Activated CD8-positive, alpha-beta T cell treated with anti-CD3 and anti-CD28 coated beads, Interleukin-2, amount 10 ng/mL, durations not matched to agents 7 days and 5 days (primary cell): ENCODE results near the gene FCER1G. TPM values are rescaled to one million over a fixed set of nuclear protein-coding genes. Genes with fewer than 3 reads are reported as not detected.

Source experiments
- ATAC-seq: fragments of 150-1000 bp; cut with Tn5 transposase; one replicate; pipeline ENCODE4 v1.10.0; 2021; ENCODE audit warnings: moderate library complexity
- CTCF ChIA-PET: fragments of 350-600 bp; sonication (Branson Sonifier 250); formaldehyde crosslinking; loops from one replicate; lab custom pipeline; 2021; ENCODE audit warnings: antibody characterized with exemption; lab: Charles Lee
- POLR2A ChIA-PET: fragments of 350-600 bp; sonication (Branson Sonifier 250); formaldehyde crosslinking; loops from one replicate; lab custom pipeline; 2021; ENCODE audit warnings: antibody characterized with exemption; lab: Charles Lee
- DNase-seq: peaks from one replicate; pipeline ENCODE4 v3.0.0-alpha.2; 2020
- H3K27ac Mint-ChIP-seq: one replicate; pipeline ENCODE4 v1.8.0; 2021; ENCODE audit warnings: mild to moderate bottlenecking, mixed read lengths
- H3K27me3 Mint-ChIP-seq: one replicate; pipeline ENCODE4 v1.8.0; 2021; ENCODE audit warnings: low read depth, mixed read lengths
- H3K36me3 Mint-ChIP-seq: one replicate; pipeline ENCODE4 v1.8.0; 2021; ENCODE audit warnings: low read depth, mixed read lengths
- H3K4me1 Mint-ChIP-seq: one replicate; pipeline ENCODE4 v1.8.0; 2021; ENCODE audit warnings: low read depth, mixed read lengths
- H3K4me3 Mint-ChIP-seq: one replicate; pipeline ENCODE4 v1.8.0; 2021; ENCODE audit warnings: mild to moderate bottlenecking, mixed read lengths
- H3K9me3 Mint-ChIP-seq: one replicate; pipeline ENCODE4 v1.8.0; 2022; ENCODE audit warnings: mixed read lengths; ENCODE audit not compliant: insufficient read depth
- total RNA-seq, 2 experiments: library from RNA; stranded (reverse); gene quantifications; one replicate each; pipeline ENCODE4 v1.2.3, GENCODE V29; 2021

The FCER1G gene
- total RNA-seq, 2 experiments from 2014 or later: 12.0 to 14.0 TPM

GRCh38 chr1:161187311-161187710 lies 27.8 kb upstream of the FCER1G start:
- ATAC-seq (no peak), DNase-seq (no peak)
- H3K27me3 Mint-ChIP-seq: no peaks in the 10 kb centered on the region
- H3K36me3 Mint-ChIP-seq: peaks cover 5% of the 10 kb centered on the region
- peak overlapping the region; percentile 91 for H3K27ac Mint-ChIP-seq
- no peaks in the 10 kb centered on the region for H3K9me3 Mint-ChIP-seq
- H3K4me1 Mint-ChIP-seq: peaks cover 66% of the 10 kb centered on the region
- ChIA-PET POLR2A (interaction anchor here (1.0 to 1.7 kb wide), 3 partner anchors 10 to 19 kb away, joined by 4 to 13 read pairs (median 11); partner anchors contain the start of genes B4GALT3 and NDUFS2), CTCF (interaction anchor here (0.6 to 2.9 kb wide), 3 partner anchors 15 to 39 kb away, joined by 3 to 32 read pairs (median 25); partner anchors contain the start of genes PPOX and TOMM40L)
- no peak overlapping the region for H3K4me3 Mint-ChIP-seq

DNA sequence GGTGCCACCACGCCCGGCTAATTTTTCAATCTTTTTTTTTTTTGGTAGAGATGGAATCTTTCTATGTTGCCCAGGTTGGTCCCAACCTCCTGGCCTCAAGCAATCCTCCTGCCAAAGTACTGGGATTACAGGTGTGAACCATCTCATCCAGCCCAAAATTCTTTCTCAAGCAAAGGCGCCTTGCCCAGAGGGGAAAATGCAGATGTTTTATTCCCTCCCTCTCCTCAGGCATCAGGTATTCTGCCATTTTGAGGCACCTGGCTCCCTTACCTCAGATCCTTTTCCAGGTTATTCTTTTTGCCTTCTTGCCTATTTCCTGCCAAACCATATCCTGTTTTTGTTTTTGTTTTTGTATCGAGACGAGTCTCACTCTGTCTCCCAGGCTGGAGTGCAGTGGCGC lies 26.7 kb upstream of the FCER1G start:
- Mint-ChIP-seq H3K27ac (no peak overlapping the region), H3K4me3 (no peak overlapping the region), H3K9me3 (no peaks in the 10 kb centered on the region), H3K4me1 (peaks cover 66% of the 10 kb centered on the region), H3K27me3 (no peaks in the 10 kb centered on the region), H3K36me3 (peaks cover 2% of the 10 kb centered on the region)
- ATAC-seq (no peak), DNase-seq (no peak)
- ChIA-PET POLR2A (interaction anchor here (1.5 kb wide), 1 partner anchor 14 kb away, joined by 3 read pairs; the partner anchor contains the start of gene NDUFS2), CTCF (interaction anchor here (2.1 kb wide), 1 partner anchor 22 kb away, joined by 7 read pairs; the partner anchor contains the start of gene PPOX)

GRCh38 chr1:161189036-161189435 lies 26.1 kb upstream of the FCER1G start:
- no peaks in the 10 kb centered on the region for H3K27me3 Mint-ChIP-seq
- ATAC-seq (no peak), DNase-seq (no peak)
- H3K27ac Mint-ChIP-seq: no peak overlapping the region
- no peak overlapping the region for H3K4me3 Mint-ChIP-seq
- POLR2A ChIA-PET: interaction anchor here (1.5 to 1.6 kb wide), 2 partner anchors 13 to 23 kb away, joined by 3 read pairs; partner anchors contain the start of genes NDUFS2 and PPOX
- H3K36me3 Mint-ChIP-seq: no peaks in the 10 kb centered on the region
- H3K9me3 Mint-ChIP-seq: no peaks in the 10 kb centered on the region
- CTCF ChIA-PET: interaction anchor here (2.1 kb wide), 1 partner anchor 23 kb away, joined by 7 read pairs; the partner anchor contains the start of gene PPOX
- peaks cover 59% of the 10 kb centered on the region for H3K4me1 Mint-ChIP-seq

GRCh38 chr1:161190962-161191521 lies 24.1 kb upstream of the FCER1G start:
- ATAC-seq (no peak), DNase-seq (no peak)
- Mint-ChIP-seq H3K9me3 (no peaks in the 10 kb centered on the region), H3K27me3 (no peaks in the 10 kb centered on the region), H3K4me3 (no peak overlapping the region), H3K36me3 (no peaks in the 10 kb centered on the region), H3K27ac (no peak overlapping the region), H3K4me1 (peaks cover 58% of the 10 kb centered on the region)
- ChIA-PET POLR2A (interaction anchor here (0.5 to 4.2 kb wide), 8 partner anchors 9 to 930 kb away, joined by 3 to 38 read pairs (median 5); partner anchors contain the start of genes B4GALT3, NDUFS2, PPOX and SDHC), CTCF (interaction anchor here (0.8 to 5.2 kb wide), 16 partner anchors 10 to 191 kb away, joined by 3 to 72 read pairs (median 18); partner anchors contain the start of genes APOA2, B4GALT3, NDUFS2 and PPOX)

DNA sequence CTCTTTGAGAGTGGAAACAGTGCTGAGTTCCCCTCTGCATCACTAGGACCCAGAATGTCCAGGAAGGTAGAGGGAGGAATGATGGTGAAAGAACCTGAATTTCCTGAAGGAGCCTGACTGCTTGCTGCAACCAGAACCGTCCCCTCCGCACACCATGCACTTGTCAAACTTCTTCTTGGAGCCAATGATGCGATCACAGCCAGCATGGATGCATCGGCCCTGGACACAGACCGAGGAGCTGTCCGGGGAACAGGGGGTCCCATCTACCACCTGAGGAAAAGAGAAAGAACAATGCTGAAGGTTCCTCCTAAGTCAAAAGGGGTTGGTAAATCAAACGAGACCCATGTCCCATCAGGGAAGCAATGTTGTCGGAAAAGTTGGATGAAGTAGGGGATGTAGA lies 23.1 kb upstream of the FCER1G start:
- DNase-seq: no peak
- Mint-ChIP-seq H3K9me3 (no peaks in the 10 kb centered on the region), H3K4me1 (peaks cover 58% of the 10 kb centered on the region), H3K27ac (peak overlapping the region; percentile 40), H3K27me3 (no peaks in the 10 kb centered on the region), H3K4me3 (no peak overlapping the region), H3K36me3 (no peaks in the 10 kb centered on the region)
- ChIA-PET POLR2A (interaction anchor here (0.6 to 4.2 kb wide), 6 partner anchors 10 to 931 kb away, joined by 3 to 38 read pairs (median 9); partner anchors contain the start of genes B4GALT3, NDUFS2, PPOX and SDHC), CTCF (interaction anchor here (0.7 to 5.2 kb wide), 25 partner anchors 11 to 216 kb away, joined by 3 to 72 read pairs (median 7); partner anchors contain the start of genes APOA2, B4GALT3, CFAP126 and NDUFS2)
- ATAC-seq: no peak

DNA sequence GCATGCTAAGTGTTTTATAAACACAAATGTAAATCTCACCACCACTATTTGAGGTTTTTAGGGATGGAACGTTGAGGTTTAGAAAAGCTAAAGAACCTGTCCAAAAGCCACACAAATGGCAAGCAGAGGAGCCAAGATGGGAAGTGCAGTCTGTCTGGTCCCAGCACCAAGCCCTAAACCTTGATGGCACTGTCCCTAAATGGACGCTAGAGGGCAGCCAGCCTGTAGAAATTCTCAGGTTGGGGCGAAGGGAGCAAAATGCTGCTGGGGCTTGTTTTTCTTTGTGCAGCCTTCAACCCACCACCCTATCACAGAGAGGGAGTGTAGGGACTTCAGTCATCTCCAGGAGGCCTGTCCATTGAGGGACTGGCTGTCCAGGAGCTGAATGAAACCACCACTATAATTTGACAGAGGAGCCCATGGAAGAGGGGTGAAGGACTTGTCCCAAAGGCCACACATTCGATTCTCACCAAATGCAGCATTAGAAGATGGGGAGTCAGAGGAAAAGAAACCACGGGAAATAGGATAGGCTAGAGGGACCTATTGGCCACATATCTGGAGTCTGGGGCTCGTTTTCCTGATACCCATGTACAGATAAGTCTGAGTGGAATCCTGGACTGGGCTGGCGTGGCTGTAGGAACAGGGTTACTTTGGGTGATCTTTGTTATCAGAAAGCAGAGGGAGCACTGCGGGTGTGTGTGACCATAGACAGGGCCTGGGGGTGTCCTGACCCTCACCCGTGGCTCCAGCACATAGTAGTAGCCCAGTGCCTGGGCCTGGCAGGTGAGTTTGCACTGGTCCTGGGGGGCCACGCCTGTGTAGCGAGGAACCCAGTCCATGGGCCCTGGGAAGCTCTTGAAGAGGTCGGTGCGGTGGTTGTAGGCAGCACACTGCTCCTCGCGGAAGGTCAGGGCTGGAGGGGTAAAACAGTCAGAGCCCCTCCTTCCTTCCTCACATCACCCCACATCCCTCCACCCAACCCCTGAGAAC lies 22.3 kb upstream of the FCER1G start:
- peak; percentile 82 for DNase-seq
- Mint-ChIP-seq H3K36me3 (no peaks in the 10 kb centered on the region), H3K4me3 (no peak overlapping the region), H3K9me3 (no peaks in the 10 kb centered on the region), H3K4me1 (peaks cover 57% of the 10 kb centered on the region), H3K27me3 (no peaks in the 10 kb centered on the region), H3K27ac (peak overlapping the region; percentile 82)
- peak; percentile 93 for ATAC-seq
- ChIA-PET POLR2A (interaction anchor here (1.7 to 4.2 kb wide), 4 partner anchors 9 to 27 kb away, joined by 4 to 38 read pairs (median 14); partner anchors contain the start of genes B4GALT3, NDUFS2 and PPOX), CTCF (interaction anchor here (0.7 to 5.2 kb wide), 23 partner anchors 11 to 215 kb away, joined by 3 to 72 read pairs (median 8); partner anchors contain the start of genes APOA2, B4GALT3, CFAP126 and NDUFS2)

DNA sequence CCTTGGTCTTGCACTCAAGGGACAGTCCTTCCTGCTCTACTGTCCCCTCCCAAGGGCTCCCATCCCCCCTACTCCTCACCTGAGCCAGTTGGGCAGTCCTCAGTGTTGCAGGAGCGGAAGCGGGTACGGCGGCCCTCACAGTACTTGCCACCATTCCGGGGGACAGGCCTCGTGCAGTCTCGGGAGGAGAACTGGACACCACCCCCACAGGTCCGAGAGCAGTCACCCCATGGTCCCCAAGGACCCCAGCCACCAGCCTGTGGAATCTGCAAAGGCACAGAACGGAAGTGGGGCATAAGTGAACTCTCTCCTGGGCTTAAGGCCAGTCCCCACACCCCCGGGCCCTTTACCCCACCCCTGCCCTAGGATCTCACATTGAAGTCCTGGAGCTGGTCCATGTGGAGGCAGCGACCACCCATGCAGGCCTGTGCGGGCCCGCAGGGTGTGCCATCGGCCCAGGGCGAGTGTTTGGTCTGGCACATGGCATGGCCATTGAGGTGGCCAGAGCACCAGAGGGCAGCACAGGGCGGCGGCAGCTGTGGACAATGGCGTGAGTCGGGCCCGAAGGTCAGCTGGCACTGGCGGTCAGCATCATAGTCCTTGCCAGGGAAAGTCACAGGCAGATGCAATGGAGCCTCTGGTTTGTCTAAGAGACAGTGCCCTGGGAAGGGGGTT lies 21.4 kb upstream of the FCER1G start:
- ATAC-seq: no peak
- Mint-ChIP-seq H3K4me3 (no peak overlapping the region), H3K36me3 (no peaks in the 10 kb centered on the region), H3K4me1 (peaks cover 53% of the 10 kb centered on the region), H3K9me3 (no peaks in the 10 kb centered on the region), H3K27ac (peak overlapping the region; percentile 34), H3K27me3 (no peaks in the 10 kb centered on the region)
- POLR2A ChIA-PET: interaction anchor here (2.8 to 4.2 kb wide), 3 partner anchors 8 to 28 kb away, joined by 13 to 38 read pairs (median 16); partner anchors contain the start of genes NDUFS2 and PPOX
- CTCF ChIA-PET: interaction anchor here (1.1 to 5.2 kb wide), 13 partner anchors 8 to 188 kb away, joined by 3 to 72 read pairs (median 19); partner anchors contain the start of genes NDUFS2, PPOX and TOMM40L
- DNase-seq: no peak

GRCh38 chr1:161195171-161195570 lies 19.9 kb upstream of the FCER1G start:
- ATAC-seq: no peak
- peak overlapping the region; percentile 84 for H3K27ac Mint-ChIP-seq

GRCh38 chr1:161196111-161196510 lies 19.0 kb upstream of the FCER1G start:
- peaks cover 69% of the 10 kb centered on the region for H3K4me1 Mint-ChIP-seq
- ATAC-seq (no peak), DNase-seq (no peak)
- H3K27me3 Mint-ChIP-seq: no peaks in the 10 kb centered on the region
- ChIA-PET POLR2A (no interaction called here), CTCF (interaction anchor here (18.1 kb wide), 1 partner anchor 26 kb away, joined by 331 read pairs; the partner anchor contains the start of genes APOA2, FCER1G and TOMM40L)
- no peaks in the 10 kb centered on the region for H3K36me3 Mint-ChIP-seq
- peak overlapping the region; percentile 17 for H3K27ac Mint-ChIP-seq
- H3K4me3 Mint-ChIP-seq: no peak overlapping the region
- H3K9me3 Mint-ChIP-seq: no peaks in the 10 kb centered on the region

More at GRCh38 chr1:161195171-161195570, 19.9 kb upstream of the FCER1G start:
- no peak for DNase-seq
- Mint-ChIP-seq H3K27me3 (no peaks in the 10 kb centered on the region), H3K4me3 (no peak overlapping the region), H3K4me1 (peaks cover 61% of the 10 kb centered on the region), H3K36me3 (no peaks in the 10 kb centered on the region), H3K9me3 (no peaks in the 10 kb centered on the region)
- POLR2A ChIA-PET: no interaction called here
- CTCF ChIA-PET: interaction anchor here (1.1 to 4.7 kb wide), 5 partner anchors 10 to 179 kb away, joined by 3 to 22 read pairs (median 11); partner anchors contain the start of genes PPOX and TOMM40L
